MCF 10A (cell line): ENCODE measurements around the gene COA1. TPM values are rescaled to one million over a fixed set of nuclear protein-coding genes. Genes with fewer than 3 reads are reported as not detected.
A peak's percentile ranks its signal among the peaks of the same experiment; 100 is the strongest.

Experiments used
- BruUV-seq: library from RNA; stranded (reverse); fragments of 400-500 nt; replicated peaks from 2 replicates; lab custom pipeline; 2021; lab: Mats Ljungman, UMichigan
- CTCF ChIA-PET: fragments of 300-600 bp; sonication (Branson Sonifier 250); formaldehyde crosslinking; extraction: SDS; loops from one replicate; lab custom pipeline; 2021; ENCODE audit warnings: antibody characterized with exemption, inconsistent platforms; lab: Yijun Ruan, JAX
- POLR2A ChIA-PET: fragments of 300-600, 350-650 bp; sonication (Branson Sonifier 250); formaldehyde crosslinking; extraction: SDS; loops from one replicate; lab custom pipeline; 2020; ENCODE audit warnings: antibody characterized with exemption, inconsistent platforms; lab: Yijun Ruan, JAX
- DNase-seq: peaks from one replicate; pipeline ENCODE4 v3.0.0-alpha.2; 2018; ENCODE audit not compliant: unreplicated experiment
- H3K27ac Mint-ChIP-seq: one replicate; pipeline ENCODE4 v1.8.0; 2022; ENCODE audit warnings: mild to moderate bottlenecking, low read depth, mixed read lengths; ENCODE audit not compliant: unreplicated experiment
- H3K27me3 Mint-ChIP-seq: one replicate; pipeline ENCODE4 v1.8.0; 2022; ENCODE audit warnings: mixed read lengths; ENCODE audit not compliant: insufficient read depth, unreplicated experiment
- H3K36me3 Mint-ChIP-seq: one replicate; pipeline ENCODE4 v1.8.0; 2022; ENCODE audit warnings: mild to moderate bottlenecking, moderate library complexity, mixed read lengths; ENCODE audit not compliant: insufficient read depth, unreplicated experiment
- H3K4me1 Mint-ChIP-seq: one replicate; pipeline ENCODE4 v1.8.0; 2022; ENCODE audit warnings: mixed read lengths; ENCODE audit not compliant: insufficient read depth, unreplicated experiment
- H3K4me3 Mint-ChIP-seq: one replicate; pipeline ENCODE4 v1.8.0; 2022; ENCODE audit warnings: mild to moderate bottlenecking, moderate library complexity, mixed read lengths; ENCODE audit not compliant: unreplicated experiment
- H3K9me3 Mint-ChIP-seq: one replicate; pipeline ENCODE4 v1.8.0; 2022; ENCODE audit warnings: mixed read lengths; ENCODE audit not compliant: unreplicated experiment
- CTCF ChIP-seq: fragments of 200-600 bp; IDR thresholded peaks from one replicate; pipeline ENCODE4 v1.8.0; 2022; ENCODE audit warnings: antibody characterized with exemption, mild to moderate bottlenecking; ENCODE audit not compliant: unreplicated experiment
- intact Hi-C: fragments of 100-400 bp; cut with micrococcal nuclease; formaldehyde crosslinking; loops from 2 replicates; pipeline ENCODE4 v1.14.1; 2022
- total RNA-seq: library from RNA; stranded (reverse); gene quantifications from 2 replicates; pipeline ENCODE4 v1.2.3, GENCODE V29; 2022

The COA1 gene
- total RNA-seq, 1 experiment from 2014 or later, result 68.5 TPM

- Mint-ChIP-seq H3K4me1 (peaks cover 45% of the 10 kb centered on the region), H3K27me3 (no peaks in the 10 kb centered on the region), H3K27ac (peak overlapping the region; percentile 39), H3K4me3 (peak overlapping the region; percentile 72), H3K9me3 (no peaks in the 10 kb centered on the region), H3K36me3 (peaks cover 6% of the 10 kb centered on the region)
- POLR2A ChIA-PET, result interaction anchor here (0.7 to 11.8 kb wide), 22 partner anchors 9 to 849 kb away, joined by 3 to 188 read pairs (median 4); partner anchors contain the start of genes C7orf25, COA1 and STK17A
- TSS peak; percentile 45 for BruUV-seq
- CTCF ChIA-PET, result interaction anchor here (0.6 to 1.6 kb wide), 6 partner anchors 9 to 177 kb away, joined by 3 to 8 read pairs (median 4); partner anchors contain the start of genes COA1 and STK17A
- TF ChIP-seq CTCF, result no peak
- peak; percentile 35 for DNase-seq
- intact Hi-C loops, result no loop called here
Observed at GRCh38 chr7:43758822-43759683, 29.7 kb upstream of the COA1 start.

- peak within 1 kb of the TSS; percentile 83 for H3K27ac Mint-ChIP-seq
- intact Hi-C loops, result no loop called here
Observed at GRCh38 chr7:43758029-43758821, 28.9 kb upstream of the COA1 start, which contains the start of gene BLVRA. Gene BLVRA, plus strand, starts transcription at chr7:43758680. Its CDS starts 12,479 bp downstream, at chr7:43771159.

GRCh38 chr7:43757073-43757720, 27.9 kb upstream of the COA1 start:
- BruUV-seq, result no TSS peak
- Mint-ChIP-seq H3K27ac (peak overlapping the region; percentile 61), H3K4me3 (peak overlapping the region; percentile 72), H3K9me3 (no peaks in the 10 kb centered on the region), H3K36me3 (peaks cover 11% of the 10 kb centered on the region), H3K27me3 (no peaks in the 10 kb centered on the region), H3K4me1 (peaks cover 37% of the 10 kb centered on the region)
- intact Hi-C loops, result no loop called here
- DNase-seq, result no peak
- POLR2A ChIA-PET, result interaction anchor here (0.6 to 11.8 kb wide), 18 partner anchors 7 to 700 kb away, joined by 3 to 188 read pairs (median 4); partner anchors contain the start of genes COA1 and STK17A
- no peak for TF ChIP-seq CTCF
- CTCF ChIA-PET, result interaction anchor here (0.6 to 1.5 kb wide), 5 partner anchors 7 to 135 kb away, joined by 3 to 5 read pairs (median 3); no protein-coding TSS in a partner anchor

More at GRCh38 chr7:43758029-43758821, 28.9 kb upstream of the COA1 start, which contains the start of gene BLVRA:
- Mint-ChIP-seq H3K9me3 (no peaks in the 10 kb centered on the region), H3K4me3 (peak within 1 kb of the TSS; percentile 72), H3K4me1 (peaks cover 41% of the 10 kb centered on the region), H3K27me3 (no peaks in the 10 kb centered on the region), H3K36me3 (peaks cover 9% of the 10 kb centered on the region)
- peak; percentile 50 for DNase-seq
- BruUV-seq, result no TSS peak
- TF ChIP-seq CTCF, result no peak
- CTCF ChIA-PET, result interaction anchor here (0.7 to 1.3 kb wide), 2 partner anchors 22 to 29 kb away, joined by 3 to 4 read pairs; partner anchors contain the start of gene COA1
- POLR2A ChIA-PET, result interaction anchor here (0.7 to 11.8 kb wide), 16 partner anchors 9 to 846 kb away, joined by 3 to 188 read pairs (median 4); partner anchors contain the start of genes C7orf25, COA1 and STK17A
